ENCODE measurements around the gene FSCN2.
A peak's percentile ranks its signal among the peaks of the same experiment; 100 is the strongest.
"Not testable (repeated sequence)": the region's sequence is repeated elsewhere in the genome, so short reads cannot be mapped to it uniquely, and the experiment has no call there.

The FSCN2 gene

DNA sequence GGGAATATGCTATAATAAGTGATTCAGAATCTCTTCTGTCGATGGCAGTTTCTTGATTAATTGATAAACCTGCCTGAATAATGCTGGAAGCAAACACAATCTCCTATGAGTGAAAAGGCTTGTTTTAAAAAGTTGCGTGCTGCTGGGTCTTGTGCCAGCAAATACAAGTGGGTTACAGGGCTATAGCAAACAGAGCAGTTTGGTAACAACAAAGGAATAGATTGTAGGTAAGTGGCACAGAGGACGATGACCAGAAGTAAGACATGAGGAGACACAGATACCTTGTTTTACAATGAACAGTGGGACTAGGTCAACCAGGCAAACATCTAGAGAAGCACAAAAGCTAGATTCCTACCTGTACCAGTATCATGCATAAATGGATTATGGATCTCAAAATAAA is 47.7 kb downstream of the FSCN2 start:
- no peak for DNase-seq

DNA sequence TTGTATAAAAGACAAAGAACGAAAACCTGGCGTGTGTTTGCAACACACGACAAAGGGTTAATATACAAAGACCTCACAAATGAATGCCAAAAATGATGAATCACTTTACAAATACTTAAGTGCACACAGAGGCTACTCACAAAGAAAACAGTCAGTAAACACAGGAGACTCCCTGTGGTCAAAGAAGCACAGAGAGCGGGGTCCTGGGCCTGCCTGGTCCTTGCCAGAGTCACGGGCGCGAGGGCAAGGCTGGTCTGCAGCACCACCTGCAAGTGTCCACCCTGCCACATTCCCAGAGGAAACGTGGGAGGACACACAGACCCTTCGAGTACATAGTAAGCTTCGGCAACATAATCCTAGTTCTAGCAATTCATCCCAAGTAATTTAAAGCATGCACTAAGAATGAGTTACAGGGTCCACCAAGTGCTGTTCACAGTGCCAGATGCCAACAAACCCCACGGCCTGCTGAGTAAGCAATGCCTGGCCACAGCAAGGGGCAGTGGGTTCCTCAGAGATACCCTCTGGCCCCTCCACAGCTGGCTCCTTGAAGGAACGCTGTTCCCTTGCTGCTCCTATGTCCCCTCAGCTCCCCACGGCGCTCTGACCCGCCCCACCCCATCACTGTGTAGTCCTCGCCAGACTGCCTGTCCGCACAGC is 48.6 kb downstream of the FSCN2 start:
- DNase-seq: no peak

DNA sequence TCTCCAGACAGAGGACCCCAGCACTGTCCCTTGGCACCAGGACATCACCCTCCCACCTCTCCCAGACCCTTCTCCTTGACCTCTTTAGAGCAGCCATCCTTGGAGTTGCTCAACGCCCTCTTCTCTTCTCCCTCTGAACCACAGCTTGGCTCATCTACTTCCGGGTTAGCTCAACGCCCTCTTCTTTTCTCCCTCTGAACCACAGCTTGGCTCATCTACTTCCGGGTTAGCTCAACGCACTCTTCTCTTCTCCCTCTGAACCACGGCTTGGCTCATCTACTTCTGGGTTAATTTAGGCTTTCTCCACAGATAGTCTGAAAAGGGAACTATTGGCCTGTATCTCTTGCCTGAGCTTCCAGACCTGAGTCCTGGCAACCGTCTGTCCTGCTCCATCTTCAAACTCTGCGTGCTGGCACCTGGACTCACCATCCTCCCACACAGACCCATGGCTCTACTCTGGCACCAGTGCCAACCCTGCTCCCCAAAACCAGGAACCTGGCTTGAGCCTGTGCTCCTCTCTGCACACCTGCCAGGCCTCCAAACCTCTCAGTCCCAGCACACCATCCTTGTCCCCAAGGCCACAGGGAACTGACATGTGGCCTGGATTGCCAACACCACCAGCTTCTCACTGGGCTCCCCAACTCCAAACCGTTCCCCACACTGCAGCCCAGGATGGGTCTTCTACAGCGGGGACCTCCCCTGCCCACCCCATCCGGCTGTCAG is 49.3 kb downstream of the FSCN2 start:
- DNase-seq: no peak

DNA sequence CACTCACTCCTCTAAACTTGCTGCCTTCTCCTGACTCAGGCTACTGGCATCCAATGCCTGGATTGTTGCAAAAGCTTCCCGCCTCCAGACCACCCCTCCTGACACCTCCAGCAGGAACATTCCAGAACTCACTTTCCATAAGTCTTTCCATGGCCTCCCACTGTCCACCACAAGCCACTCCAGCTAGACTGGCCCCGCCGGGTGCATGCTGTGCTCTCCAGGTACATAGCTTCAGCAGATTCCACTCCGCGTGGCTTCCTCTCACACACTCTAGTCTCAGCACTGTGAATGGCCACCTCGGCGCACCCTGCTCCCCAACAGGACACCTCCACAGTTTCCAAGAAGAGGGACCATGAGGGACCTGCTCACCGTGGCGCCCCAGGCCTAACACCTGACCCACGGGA is 49.9 kb downstream of the FSCN2 start:
- DNase-seq: no peak

DNA sequence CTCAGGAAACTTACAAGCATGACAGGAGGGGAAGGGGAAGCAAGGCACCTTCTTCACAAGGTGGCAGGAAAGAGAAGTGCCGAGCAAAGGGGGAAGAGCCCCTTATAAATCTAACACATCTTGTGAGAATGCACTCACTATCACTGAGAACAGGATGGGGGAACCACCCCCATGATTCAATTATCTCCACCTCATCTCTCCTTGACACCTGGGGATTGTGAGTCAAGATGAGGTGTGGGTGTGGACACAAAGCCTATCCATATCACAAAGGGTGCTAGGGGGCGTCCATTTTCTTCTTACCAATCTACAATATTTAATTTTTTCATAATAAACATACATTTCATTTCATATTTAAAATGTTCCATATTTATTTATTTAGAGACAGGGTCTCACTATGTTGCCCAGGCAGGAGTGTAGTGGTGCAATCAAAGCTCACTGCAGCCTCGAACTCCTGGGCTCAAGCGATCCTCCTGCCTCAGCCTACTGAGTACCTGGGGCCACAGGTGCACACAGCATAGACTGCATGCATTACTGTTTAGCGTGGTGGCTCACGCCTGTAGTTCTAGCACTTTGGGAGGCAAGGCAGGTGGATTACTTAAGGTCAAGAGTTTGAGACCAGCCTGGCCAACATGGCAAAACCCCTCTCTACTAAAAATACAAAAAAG is 50.5 kb downstream of the FSCN2 start:
- DNase-seq: no peak

DNA sequence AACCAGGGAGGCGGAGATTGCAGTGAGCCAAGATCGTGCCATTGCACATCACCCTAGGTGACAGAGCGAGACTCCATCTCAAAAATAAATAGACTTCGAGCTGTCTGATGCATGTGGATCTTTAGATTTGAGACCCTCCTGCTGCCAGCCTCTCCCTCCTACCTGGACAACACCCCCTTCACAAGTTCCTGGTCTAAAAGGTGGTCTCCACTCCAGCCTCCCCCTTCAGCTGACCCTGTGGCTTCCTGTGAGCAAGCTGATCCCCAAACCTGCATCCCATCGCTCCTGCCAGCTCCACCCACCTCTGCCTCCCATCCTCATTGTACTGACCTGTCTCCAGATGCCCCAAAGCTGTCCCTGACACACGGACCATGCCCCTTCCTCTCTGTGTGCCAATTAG is 51.1 kb downstream of the FSCN2 start:
- no peak for DNase-seq

DNA sequence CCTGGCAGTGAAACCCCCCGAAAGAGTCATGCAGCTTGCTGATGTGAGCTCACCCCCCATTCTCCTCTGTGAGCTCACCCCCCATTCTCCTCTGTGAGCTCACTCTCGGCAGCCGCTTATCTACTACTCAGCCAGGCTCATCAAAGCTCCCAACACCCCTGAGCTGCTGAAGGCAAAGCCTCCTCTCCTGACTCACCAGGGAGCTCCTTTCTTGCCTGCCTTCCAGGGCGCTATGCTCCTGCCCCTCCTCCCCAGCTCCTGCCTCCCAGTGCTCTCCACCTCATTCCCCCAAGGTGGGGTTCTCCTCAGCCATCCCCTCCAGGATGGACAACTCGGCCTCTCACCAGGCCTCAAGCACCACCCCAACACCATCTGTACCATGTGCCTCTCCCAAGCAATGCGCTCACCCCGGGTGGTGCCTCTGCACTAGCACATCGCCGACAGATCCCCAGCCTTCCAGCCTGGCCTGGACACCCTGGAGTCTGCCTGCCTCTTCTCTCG is 51.7 kb downstream of the FSCN2 start:
- DNase-seq: peak in 1 of 51 donors; percentile 32

DNA sequence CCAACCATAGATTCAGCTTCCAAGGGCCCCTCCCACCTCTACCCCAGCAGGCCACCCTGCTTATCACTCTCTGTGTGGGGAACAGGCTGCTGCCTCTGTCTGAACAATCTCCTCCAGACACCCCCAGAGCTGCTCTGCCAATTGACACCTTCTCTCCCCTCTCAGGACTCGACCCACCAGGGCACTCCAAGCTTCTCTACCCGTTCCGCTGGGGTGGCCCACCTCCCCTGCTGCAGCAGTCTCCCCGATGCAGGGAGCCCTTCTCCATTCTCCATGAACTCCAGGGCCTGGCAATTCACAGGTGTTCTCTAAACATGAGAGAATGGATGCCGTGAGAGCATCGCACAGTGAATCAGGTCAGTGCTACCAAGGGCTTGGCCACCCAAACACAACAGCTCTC is 52.3 kb downstream of the FSCN2 start:
- no peak for DNase-seq

DNA sequence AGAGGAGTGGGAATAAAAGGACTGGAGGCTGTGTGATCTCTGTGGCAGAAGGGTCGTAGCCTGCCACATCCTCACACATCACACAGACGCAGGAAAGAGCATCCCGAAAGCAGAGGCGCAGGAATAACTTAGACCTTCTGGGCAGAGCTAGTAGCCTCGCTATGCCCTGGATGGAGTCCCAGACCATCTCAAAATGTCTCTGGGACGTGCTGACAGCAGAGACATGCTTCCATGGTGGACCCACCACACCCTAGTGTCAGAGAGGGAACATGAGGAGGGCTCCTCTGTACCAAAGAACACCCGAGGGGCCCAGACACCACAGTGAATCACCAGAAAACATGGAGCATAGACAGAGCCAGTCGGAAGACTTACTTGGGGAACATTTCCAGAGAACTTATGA is 53.6 kb downstream of the FSCN2 start:
- no peak for DNase-seq

DNA sequence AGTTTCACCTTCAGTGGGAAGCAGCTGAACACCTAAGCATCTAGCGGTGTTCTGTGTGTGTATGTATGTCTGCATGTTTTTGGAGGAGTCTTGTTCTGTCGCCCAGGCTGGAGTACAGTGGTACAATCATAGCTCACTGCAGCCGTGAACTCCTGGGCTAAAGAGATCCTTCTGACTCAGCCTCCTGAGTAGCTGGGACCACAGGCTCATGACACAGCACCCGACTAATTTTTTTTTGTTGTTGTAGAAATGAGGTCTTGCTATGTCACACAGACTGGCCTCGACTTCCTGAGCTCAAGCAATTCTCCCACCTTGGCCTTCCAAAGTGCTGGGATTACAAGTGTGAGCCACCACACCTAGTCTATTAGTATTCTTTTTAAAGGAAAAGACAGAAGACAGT is 54.2 kb downstream of the FSCN2 start:
- DNase-seq: no peak

DNA sequence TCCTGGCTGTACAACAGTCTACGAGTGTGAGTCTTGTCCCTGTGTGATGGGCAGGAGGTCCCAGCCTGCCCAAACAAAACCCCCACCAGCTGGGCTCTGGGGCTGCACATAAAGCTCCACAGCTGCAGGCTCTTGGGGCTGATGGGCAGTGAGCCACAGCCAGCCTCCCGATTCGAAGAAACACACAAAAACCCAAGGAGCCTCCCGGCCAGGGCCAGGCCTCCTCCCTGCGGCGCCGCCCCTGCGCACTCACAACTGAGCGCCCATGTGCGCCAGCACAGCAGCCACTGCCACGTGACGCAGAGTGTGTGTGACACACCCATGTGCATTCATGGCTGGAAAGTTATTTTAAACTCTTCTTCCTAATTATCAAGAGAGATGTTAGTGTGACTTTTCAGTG is 54.6 kb downstream of the FSCN2 start:
- DNase-seq: no peak

DNA sequence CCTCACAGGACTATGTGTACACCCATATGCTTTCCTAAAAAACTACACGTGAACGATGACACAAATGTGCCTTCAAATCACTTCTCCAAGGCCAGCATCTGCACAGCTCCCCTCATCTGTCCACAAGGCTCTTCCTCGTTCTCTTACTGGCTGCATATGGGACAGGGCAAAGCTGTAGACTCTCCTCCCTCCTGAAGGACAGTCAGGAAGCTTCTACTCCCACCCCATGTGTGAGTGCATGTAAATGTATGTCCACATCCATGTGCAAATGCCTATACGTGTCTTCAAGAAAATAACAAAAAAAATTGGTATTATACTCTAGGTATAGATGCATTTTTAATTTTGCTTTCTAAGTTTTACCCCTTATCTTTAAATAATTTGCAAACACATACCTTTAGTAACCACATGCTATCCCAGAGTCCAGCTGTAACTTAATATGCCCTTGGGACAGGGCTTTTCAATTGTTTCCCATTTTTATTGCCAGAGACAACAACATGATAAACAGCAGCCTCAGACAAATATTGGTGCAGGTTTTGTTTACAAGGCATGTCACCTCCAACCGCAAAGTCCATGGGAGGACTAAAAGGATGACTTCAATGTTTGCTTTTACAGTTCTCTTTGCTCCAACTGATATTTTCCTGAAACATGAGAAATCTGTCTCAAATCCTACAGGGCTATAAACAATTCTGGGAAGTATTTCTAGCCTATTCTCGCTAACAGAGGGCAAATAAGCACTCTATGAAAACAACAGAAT is 55.6 kb downstream of the FSCN2 start:
- no peak for DNase-seq

DNA sequence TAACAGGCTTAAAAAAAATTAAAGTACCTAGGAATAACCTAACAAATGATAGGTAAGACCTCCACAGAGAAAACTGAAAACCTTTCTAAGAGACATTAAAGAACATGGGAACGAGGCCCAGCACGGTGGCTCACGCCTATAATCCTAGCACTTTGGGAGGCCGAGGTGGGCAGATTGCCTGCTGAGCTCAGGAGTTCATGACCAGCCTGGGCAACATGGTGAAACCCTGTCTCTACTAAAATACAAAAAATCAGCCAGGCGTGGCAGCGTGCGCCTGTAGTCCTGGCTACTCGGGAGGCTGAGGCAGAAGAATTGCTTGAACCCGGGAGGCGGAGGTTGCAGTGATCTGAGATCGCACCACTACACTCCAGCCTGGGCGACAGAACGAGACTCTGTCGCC is 56.6 kb downstream of the FSCN2 start:
- DNase-seq: not testable (repeated sequence)

DNA sequence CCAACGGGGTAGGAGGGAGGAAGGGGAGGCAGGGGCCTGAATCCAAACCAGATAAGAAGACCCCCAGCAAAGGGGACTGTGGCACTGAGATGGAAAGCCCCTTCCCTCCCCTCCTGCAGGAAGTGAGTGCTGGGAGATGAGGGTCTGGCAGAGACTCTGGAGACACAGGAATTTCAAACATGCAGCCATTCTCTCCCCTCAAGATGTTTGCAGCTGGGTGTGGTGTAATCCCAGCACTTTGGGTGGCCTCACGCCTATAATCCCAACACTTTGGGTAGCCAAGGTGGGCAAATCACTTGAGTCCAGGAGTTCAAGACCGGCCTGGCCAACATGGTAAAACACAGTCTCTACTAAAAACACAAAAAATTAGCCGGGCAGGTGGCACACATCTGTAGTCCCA is 57.9 kb downstream of the FSCN2 start:
- DNase-seq: no peak

Data from hypothalamus (tissue), 51 donors.